GM18868 (cell line): ENCODE measurements around the gene KLHDC8B.

ENCODE experiments used
- ATAC-seq: cut with Tn5 transposase; IDR thresholded peaks from one replicate; pipeline ENCODE4 v1.9.1; 2021; ENCODE audit warnings: mild to moderate bottlenecking, moderate library complexity; ENCODE audit not compliant: unreplicated experiment

Gene KLHDC8B

GRCh38 chr3:49158103-49158709 lies 13.2 kb upstream of the KLHDC8B start:
- no peak for ATAC-seq

GRCh38 chr3:49158792-49159191 lies 12.6 kb upstream of the KLHDC8B start:
- ATAC-seq: no peak

DNA sequence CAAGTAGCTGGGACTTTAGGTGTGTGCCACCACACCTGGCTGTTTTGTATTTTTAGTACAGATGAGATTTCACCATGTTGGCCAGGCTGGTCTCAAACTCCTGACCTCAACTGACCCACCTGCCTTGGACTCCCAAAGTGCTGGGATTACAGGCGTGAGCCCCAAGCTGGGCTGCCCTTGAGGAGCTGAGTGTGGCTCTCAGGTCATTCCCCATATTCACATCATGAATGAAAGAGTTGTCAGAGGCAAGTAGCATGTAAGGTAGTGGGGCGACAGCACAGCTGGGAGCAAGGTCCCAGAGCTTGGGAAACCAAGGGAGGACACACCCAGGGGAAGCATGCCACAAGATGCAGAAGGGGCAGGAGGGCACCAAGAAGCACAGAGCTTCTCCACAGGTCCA lies 10.2 kb upstream of the KLHDC8B start:
- ATAC-seq: no peak

DNA sequence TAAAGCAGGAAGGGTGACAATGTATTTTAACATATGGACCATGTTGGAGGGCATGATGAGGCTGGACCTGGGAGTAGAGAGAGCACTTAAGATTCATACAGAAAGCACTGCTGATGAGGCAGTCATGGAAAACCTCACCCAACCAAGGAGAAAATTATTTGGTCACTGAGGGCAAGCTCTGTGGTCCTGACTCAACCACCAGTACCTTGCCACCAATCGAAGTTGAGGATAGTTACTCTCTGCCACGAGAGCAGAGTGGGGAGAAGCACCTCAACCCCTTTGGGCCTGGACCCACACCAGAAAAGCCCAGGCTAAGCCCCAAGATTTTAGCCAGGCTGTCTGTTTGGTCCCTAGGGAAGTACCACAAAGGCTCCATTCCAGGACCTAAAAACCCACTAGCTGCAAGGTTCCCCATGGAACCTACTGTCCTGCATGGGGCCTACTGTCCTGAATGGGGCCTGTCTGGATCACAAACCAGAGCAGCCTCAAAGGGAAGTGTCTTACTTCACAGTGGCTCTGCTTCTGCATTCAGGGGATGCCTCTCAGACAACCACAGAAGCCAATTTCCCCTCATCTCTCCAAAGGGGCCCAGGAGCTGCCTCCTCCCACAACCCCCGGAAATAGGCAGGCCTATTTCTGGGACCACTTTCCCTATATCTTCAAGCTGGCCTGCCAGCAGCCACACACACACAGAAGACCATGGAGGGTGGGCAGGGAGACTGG lies 9.4 kb upstream of the KLHDC8B start:
- no peak for ATAC-seq

GRCh38 chr3:49162751-49163419 lies 8.5 kb upstream of the KLHDC8B start:
- no peak for ATAC-seq

DNA sequence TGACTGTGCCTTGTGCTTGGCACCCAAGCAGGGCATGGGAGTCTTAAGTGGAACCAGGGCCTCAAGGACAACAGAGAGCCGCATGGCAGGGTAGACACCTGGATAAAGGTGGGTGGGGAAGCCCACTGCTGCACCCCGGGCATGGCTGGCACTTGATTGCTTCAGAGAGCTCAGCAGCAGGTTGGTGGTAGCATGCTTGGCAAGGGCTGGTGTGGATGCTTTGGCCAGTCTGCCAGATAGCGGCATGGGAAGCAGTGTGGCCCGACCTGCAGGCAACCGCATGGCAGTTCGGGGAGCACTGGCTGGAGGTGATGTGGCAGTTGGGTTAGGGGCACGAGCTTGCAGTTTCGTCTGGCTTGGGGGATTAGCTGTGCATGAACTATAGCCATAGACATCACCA lies 7.8 kb upstream of the KLHDC8B start:
- ATAC-seq: no peak

GRCh38 chr3:49164983-49165720 lies 6.2 kb upstream of the KLHDC8B start:
- no peak for ATAC-seq

GRCh38 chr3:49165771-49166751 lies 5.3 kb upstream of the KLHDC8B start, which contains the start of gene CCDC71:
CCDC71 (minus strand) TSS chr3:49166331; CDS start chr3:49164208, 2,123 bp downstream.
- ATAC-seq: no peak

GRCh38 chr3:49166752-49167556 lies 4.4 kb upstream of the KLHDC8B start:
- ATAC-seq: no peak

DNA sequence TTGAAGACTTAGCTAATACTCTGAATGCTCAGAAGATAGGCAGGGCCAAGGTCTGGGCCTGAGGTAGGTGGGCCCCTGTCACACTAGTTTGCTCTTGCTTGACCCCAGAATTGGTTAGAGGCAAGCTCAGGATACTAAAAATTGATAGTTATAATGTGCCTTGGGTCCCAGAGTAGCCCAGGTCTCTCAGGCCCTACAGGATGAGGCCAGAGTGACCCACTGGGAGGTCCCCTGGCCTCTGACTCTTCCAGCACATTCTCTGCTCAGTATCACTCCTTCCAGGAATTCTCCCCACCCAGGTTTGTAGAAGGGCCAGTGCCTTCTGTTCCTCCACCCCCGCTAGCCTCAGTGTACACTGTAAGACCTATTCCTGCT lies 667 bp upstream of the KLHDC8B start:
- ATAC-seq: no peak

DNA sequence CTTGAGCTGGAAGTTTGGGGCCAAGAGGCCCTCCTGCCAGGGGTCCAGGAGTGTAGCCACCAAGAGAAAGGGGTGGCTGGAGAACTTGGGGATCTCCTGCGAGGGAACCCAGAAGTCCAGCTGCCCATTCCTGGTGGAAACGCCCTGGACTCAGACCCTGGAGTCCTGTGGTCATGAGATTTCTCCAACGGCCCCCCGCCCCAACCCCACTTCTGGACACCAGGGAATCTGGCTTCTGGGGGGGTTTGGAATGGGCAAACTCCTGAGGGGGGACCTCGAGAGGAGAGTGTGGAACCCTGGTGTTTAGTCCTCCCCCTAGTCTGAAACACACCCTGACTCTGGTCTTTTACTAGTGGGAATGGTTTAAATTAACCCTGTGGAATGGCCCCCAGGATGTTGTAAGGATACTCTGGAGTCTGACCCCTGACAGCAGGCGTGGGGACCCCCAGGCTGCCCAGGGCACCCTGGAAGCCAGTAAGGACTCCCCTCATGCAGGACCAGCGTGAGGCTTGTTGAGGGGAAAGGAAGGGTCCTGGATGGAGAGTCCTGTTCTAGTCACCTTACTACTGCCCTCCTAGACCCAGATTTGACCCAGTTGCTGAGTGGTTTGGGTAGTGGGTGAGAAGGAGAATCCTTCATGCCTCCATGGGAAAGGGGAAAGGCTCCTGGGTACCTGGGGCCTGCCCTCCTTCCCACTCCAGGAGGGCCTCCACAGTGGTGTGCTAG lies 540 bp downstream of the KLHDC8B start:
- ATAC-seq: no peak

GRCh38 chr3:49172551-49173041 lies 1.2 kb downstream of the KLHDC8B start:
- ATAC-seq: no peak

DNA sequence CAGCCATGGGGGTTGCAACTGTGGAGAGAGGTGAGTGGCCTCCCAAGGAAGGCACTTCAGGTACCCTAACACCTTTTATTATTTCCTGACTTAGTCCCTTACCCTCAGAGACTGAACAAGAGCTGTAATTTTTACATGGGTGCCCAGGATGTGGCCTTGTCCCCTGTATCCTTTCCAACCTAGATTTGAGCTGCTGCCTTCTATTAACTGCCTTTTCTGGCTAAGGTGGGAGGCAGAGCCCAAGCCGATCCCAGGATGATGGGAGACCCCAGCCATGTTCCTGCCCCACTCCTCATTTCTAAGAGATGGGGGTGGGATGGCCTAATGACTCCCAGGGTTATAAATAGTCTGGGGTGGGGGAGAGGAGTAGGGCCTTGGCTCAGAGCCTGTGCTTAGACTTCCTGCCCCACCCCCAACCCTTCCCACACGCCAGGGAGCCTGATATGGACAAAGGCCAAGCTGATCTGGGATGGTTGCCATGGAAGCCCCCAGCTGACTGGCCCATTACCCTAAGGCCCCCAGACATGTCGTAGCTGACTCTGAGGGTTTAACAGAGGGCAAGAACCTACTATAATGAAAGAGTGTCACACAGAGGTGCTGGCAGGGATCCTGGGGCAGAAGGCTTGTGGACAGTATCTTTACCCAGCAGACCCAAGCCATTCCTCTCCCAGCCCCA lies 1.9 kb downstream of the KLHDC8B start:
- ATAC-seq: no peak

GRCh38 chr3:49173792-49174170 lies 2.4 kb downstream of the KLHDC8B start:
- ATAC-seq: no peak

DNA sequence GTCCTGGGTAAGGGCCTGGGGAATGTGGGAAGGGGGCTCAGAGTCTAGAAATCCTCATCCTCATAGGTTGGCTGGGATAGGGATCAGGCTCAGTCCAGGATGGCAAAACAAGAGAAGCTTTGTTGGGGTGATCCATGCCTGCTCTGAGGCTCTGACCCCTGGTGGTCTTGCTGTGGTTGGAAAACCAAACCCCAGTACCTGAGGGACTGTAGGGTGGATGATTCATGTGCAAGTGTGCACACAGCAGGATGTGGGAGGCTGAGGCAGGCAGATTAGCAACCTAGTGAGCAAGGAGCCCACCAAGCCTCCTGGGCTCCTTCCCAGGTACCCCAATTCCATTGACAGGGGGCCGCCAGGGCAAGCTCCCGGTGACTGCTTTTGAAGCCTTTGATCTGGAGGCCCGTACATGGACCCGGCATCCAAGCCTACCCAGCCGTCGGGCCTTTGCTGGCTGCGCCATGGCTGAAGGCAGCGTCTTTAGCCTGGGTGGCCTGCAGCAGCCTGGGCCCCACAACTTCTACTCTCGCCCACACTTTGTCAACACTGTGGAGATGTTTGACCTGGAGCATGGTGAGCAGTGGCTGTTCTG lies 3.1 kb downstream of the KLHDC8B start:
- ATAC-seq: no peak

GRCh38 chr3:49175530-49175929 lies 4.1 kb downstream of the KLHDC8B start:
- no peak for ATAC-seq

GRCh38 chr3:49177073-49177472 lies 5.7 kb downstream of the KLHDC8B start:
- ATAC-seq: no peak

DNA sequence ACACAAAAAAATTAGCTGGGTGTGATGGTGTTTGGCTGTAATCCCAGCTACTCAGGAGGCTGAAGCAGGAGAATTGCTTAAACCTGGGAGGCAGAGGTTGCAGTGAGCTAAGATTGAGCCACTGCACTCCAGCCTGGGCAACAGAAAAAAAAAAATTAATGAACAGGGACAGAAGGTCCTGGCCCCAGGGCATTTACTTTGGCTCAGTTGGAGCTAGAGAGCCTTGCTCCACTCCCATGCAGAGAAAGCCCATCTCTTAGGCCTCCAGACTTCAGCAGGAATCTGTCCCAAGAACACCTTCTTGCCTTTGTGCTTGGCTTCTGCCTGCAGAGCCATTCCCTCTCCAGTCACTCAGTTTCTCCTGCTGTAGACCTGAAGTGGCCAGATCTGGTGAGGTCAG lies 8.7 kb downstream of the KLHDC8B start:
- no peak for ATAC-seq
